Activated CD8-positive, alpha-beta memory T cell treated with anti-CD3 and anti-CD28 coated beads, Interleukin-2, amount 50 U/mL, for 24 hours (primary cell): ENCODE measurements around the gene MAFB.

ENCODE experiments used
- DNase-seq: peaks from one replicate; pipeline ENCODE4 v3.0.0-alpha.2; 2020; ENCODE audit errors: extremely low read depth

The MAFB gene

GRCh38 chr20:40682104-40682981, 6.7 kb downstream of the MAFB start:
- no peak for DNase-seq

DNA sequence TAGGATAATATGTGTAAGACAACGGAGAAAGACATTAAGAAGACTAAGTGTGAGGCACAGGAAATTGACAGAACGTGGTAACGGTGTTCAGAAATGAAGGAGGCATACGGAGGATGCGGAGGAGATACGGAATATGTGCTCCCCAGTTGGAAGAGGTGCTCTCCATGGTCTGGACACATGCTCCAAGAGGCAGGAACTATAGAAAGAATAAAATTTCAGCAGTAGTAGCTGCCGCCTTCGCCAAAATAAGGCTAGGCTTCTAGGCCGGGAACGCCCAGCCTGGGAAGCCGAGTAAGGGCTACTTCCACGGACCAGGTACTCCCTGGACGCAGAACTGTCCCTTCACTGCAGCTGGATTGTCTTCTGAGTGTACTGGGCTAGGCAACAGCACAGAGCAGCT, 7.4 kb downstream of the MAFB start:
- DNase-seq = no peak

DNA sequence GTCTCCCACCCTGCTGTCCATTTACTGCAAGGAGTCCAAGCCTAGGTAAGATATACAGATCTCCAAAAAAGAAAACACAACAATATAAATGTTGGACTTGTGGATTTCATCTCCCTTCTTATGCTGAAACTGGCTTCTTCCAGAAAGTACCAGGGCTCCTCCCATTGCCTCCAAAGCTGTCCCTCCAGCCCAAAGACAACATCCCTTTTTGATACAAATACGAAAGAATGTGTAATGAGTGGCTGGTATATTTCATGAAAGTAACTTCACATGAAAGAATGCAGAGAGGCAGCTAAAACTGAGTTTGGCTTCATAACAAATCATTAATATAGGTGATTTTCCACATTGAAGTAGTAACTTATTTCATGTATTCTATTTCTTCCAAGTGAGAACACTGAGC, 7.9 kb downstream of the MAFB start:
- DNase-seq = no peak

GRCh38 chr20:40680161-40680959, 8.7 kb downstream of the MAFB start:
- no peak for DNase-seq

- DNase-seq = no peak
Observed at GRCh38 chr20:40679184-40679583, 9.9 kb downstream of the MAFB start.

GRCh38 chr20:40678286-40678875, 10.7 kb downstream of the MAFB start:
- DNase-seq = no peak

DNA sequence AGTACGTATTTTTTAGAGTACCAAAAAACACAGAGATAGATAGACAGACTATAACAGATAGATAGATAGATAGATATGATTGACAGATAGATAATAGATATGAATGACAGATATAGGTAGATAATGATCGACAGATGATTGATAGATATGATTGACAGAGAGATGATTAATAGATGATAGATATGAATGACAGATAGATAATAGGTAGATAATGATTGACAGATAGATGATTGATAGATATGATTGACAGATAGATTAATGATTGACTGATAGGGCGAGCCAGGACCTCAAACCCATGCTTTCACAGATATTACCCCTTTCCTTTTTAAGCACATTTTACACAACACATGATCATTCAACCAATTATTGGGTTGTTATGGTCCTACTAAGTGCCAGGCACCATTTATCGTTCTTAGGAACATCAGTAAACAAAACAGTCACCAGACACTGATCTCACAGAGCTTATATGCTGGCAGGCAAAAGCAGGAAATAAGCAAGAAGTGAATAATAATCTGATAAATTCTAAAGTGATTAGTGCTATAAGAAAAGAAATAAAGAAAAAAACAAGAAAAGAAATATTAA, 11.6 kb downstream of the MAFB start:
- DNase-seq = no peak

GRCh38 chr20:40676491-40677269, 12.4 kb downstream of the MAFB start:
- DNase-seq = no peak

DNA sequence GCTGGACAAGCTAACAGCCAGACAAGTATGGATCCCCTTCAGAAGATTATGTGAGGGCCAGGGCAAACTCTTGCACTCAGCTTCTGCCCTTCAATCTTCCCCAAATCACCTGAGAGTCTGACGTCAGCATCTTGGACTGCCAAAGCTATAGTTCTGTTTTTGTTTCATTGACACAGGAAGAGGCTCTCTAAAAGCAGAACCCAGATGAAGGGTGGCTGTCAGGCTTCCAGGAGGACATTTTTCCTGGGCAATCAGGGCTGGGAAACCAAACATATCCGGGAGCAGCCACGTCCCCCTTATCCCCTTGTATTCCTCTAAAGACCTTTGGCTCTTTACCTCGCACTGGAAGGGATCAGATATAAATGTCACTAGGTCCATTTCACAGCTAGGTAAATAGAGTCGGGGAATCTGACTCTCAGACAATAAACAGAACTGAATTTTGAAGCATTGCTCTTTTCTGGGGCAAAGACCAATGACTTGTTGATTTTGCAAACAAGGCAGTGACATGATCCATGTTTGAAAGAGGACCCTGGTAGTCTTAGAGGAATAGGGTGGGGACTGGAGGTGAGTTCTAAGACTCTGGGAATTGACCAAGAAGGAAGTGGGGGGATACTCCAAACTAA, 13.3 kb downstream of the MAFB start:
- no peak for DNase-seq

DNA sequence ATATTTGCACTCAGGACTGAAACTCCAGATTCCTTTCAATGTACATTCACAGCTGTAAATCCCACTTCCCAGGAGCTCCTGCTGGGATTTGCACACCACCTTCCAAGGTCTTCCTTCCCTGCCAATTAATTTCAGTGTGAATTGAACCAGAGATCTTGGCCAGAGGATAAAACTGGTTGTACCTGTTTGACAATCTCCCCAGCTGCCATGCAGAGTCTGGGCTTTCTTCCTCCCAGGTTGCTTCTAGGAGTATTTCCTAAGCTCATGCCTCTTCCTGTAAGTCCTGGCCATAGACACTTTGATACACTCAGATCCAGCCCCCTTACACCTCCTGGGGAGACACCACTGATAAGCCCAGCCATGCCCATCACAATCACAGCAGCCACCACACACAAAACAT, 15.6 kb downstream of the MAFB start:
- DNase-seq = no peak

- no peak for DNase-seq
Observed at GRCh38 chr20:40672095-40672494, 16.9 kb downstream of the MAFB start.

DNA sequence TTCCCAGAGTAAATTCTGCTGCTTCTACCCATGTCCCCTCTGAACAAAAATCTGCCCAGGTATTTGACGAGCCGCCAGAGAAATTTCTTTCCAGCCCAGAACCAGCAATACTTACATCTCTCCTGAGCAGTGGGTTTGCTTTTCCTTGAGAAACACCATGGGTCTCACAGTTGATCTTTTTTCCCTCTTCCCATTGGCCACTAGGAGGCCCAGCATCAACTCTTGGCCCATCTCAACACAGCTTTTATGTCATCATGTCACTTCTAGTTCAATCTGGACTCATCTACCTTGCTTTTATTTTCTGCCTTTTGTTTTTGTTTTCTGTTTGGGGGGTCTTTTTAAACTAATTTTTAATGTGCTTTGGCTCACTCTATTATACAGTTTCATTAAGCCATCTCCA, 18.8 kb downstream of the MAFB start:
- no peak for DNase-seq

DNA sequence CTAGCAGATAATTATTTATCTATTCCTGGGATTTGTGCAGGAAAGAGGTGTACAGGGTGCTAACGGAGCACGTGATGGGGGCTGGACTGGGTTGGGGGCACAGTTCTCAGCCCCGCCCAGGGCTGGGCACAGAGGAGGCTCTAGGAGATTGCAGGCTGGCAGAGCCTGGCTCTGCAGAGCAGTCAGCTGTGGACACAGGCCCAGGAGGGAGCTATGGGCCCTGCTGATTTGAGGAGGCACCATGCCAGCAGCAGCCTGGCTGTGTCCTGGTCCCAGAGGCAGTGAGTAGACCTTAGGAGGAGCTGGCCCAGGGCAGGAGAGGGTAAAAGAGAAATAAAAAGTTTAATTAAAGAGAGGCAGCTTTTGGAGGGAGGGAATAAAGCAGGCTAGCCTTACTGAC, 19.3 kb downstream of the MAFB start:
- DNase-seq = no peak

GRCh38 chr20:40668449-40669228, 20.4 kb downstream of the MAFB start:
- no peak for DNase-seq

DNA sequence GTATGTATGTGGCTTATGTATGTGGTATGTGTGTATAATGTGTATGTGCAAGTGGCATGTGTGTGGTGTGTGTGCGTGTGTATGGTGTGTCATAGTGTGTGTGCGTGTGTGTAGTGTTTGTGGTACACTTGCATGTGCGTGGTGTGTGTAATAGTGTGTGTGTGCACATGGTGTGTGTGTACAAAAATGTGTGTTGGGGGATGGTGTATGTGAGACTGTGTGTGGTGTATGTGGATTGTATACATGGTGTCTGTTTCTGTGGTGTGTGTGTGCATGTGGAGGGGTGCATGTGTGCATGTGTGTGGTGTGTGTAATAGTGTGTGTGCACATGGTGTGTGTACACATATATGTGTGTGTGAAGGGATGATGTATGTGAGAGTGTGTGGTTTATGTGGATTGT, 21.5 kb downstream of the MAFB start:
- DNase-seq = no peak

DNA sequence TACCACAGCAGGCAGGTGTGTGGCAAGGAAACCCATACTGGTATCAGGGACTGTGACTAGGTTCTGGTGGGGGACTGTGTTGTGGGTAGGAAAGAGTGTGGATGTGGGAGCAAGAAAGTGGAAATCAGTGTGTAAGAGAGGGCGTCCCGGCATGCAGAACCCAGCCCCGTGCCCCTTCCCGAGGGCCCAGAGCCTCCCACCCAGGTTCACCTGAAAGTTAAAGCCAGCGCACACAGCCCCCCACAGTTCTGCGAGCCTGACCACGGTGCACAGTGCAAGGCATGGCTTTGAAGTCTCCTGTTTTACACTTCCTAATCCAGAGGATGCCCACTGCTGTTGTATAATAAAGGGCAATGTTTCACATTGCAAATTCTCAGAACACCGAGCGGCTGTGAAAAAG, 22.7 kb downstream of the MAFB start:
- no peak for DNase-seq

DNA sequence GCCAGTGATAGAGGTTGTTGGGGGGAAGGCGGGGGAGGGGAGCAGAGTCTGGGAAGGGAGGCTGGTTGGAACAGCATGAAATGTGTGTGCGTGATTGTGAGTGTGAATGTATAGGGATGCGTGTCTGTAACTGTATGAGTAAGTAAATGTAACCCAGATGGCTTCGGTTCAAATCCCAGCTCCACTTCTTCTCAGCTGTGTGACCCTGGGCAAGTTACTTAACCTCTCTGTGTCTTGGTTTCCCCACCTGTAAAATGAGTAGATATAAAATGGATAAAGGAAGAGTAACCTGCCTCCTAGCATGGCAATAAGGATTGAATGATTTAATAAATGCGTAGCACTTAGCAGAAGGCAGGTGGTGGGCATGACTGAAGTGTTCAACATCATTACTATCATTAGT, 24.1 kb downstream of the MAFB start:
- no peak for DNase-seq

DNA sequence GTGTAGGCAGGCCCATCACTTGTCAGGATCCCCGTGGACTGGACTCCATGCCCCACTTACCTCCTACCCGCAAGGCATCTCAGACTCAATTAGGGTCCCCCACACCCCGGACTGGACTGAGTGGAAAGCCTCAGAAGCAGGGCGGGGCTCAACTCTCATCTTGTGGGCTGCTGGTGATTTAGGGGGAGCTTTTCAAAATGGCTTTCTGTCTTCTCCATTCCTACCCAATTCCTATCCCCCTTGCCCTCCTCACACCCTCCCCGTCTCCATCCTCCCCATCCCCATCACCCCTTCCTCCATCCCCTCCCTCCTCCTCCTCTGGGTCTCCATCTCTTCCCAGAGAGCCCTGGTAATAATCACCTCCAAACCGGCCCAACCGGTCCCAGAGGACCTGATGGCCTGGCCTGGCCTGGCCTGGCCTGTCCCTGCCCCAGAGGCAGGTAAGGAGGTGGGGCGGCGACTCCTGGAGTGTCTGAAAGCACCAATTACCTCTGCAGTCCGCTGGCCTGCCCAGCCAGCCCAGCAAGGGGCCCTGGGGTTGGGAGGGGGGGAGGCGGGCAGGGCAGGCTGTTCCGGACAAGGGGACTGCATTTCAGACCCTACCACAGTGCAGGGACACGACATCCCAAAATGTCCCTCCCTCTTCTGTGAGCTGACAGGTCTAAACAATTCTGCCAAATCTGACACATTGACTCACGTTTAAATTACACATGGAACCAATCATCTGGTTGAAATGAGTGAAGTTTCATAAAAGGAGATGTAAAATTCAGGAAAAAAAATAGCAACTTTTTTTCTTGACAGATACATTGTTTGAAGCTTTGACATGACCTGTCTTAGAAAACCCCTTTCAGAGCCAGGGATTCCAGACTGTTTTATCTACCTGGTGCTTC, 24.8 kb downstream of the MAFB start:
- DNase-seq = no peak

DNA sequence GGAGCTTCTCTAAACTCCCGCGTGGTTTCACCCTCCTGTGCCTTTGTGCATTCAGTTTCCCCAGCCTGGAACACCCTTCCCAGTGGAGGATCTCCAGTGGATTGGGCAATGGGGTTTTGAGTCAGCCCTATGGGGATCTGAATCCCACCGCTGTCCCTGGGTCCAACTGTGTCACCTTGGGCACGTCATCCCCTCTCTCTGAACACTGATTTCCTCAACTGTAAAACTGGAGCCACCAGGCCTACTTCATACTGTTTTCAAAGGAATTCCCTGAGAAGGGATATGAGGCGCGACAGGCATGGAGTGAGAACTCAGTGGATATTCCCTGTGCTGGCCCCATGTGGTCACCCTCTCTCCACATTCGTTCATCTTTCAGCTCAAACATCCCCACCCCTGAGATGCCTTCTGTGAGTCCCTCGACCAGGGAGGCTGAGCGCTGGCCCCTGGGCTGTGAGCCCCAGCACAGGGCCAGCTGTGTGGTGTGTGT, 25.7 kb downstream of the MAFB start:
- DNase-seq = no peak
